GM21423 (cell line): ENCODE results near the gene RAB3B.

Experiments used
- ATAC-seq: cut with Tn5 transposase; IDR thresholded peaks from one replicate; pipeline ENCODE4 v1.9.1; 2021; ENCODE audit warnings: mild to moderate bottlenecking, moderate library complexity; ENCODE audit not compliant: unreplicated experiment

RAB3B gene

DNA sequence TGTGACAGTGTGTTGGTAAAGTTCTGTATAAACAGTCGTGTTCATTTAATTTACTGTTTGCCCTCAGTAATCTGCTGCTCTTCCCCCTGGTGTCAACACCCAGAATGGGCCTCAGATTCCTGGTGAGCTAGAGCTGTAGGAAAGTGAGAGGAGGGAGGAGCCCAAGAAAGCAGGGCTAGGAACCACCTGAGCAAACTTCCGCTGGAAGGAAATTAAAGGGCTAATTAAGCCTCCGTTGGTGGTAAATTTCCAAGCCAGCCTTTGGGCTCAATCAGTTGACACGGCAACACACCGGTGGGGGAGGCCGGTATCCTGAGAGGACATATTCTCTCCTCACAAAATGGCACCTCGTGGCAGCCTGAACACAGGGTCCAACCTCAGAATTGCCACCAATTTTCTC, 32.9 kb downstream of the RAB3B start:
- no peak for ATAC-seq

DNA sequence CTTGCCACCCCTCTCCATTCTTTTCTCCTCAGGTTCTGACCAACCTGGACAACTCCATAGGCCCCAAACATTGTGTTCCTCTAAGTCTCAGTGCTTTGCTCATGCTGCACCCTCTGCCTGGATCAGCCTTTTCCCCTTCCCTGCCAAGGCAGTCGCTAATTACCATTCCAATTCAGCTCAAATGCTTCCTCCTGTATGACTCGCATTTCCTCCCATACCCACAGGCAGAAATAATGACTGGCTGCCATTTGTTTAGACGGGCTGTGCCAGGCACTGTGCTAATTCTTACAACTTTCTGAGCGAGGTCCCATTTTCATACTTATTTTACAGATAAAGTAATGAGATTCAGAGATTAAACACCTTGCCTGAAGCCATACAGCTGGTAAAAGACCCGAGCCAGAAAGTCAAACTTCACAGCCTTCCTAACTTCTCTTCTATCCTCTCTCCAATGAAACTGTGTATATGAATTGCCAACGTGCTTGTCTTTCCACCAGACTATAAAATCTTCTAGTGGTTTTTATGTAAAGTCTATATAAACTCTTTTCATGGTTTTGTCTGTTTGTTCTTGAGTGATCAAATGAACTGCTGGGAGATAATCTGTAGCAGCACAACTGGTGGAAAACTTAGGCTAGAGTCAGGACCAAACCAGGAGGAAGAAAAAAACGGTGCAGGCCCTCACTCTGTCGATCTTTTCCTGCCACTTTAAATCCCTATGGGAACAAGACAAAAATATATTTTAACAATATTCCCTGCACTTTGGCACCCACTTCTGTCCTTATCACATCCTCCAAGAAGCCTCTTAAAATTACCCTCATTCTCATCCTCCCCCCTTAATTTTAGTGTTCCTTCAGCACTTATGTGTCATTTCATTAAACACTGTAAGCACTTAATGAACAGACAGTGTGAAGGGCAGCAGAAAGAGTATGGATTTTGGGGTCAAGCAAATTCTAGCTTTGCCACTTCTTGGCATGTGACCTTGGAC, 33.7 kb downstream of the RAB3B start:
- no peak for ATAC-seq

DNA sequence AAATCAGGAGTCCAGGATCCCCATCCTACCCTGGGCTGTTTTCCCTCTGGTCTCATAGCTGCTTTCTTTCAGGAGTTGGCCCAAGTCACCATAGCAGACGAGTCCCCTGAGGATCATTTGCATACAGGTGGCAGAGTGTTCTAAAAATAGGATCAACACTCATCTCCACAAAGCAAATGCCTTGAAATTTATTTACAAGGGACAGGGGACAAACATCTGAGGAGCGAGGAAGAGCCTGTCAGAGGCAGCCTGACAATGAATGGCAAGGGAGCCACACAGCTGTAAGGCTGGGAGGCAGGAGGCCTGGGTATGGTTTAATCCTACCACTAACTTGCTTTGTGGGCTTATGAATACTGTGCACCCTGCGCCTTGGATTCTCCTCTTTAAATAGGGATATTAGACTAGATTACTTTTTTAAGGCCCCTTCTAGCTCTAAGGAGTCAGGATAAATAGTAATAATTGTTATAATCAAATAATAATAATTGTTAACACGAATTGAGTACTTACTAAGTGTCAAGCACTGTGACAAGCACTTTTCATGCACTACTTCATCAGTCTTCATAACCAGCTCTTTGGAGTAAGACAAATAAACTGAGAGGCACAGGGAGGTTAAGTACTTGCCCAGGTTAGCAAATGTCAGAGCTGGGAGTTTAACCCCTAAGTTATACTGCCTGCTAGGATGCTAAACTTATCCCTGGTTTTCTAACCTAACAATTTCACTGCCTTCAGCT, 34.5 kb downstream of the RAB3B start:
- ATAC-seq = peak; percentile 57

DNA sequence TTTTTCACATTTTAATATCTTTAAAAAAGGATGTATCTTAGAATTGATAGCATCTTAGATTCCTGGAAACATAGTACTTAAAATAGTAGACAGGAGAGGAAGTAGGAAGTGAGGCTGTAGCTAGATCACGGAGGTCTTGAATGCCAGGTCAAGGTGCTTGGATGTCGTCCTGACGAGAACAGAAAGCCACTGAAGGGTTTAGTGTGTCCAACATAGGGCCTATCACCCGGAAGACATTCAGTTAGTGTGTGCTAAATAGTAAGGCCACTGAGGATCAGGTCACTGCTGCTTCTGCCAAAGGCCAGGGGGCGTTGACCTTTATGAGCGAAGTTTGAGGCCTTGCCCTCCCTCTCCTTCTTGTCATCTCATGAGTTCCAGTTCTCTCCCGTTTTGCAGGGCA, 35.7 kb downstream of the RAB3B start:
- ATAC-seq = no peak

GRCh38 chr1:51953079-51953478, 37.4 kb downstream of the RAB3B start:
- ATAC-seq = no peak

DNA sequence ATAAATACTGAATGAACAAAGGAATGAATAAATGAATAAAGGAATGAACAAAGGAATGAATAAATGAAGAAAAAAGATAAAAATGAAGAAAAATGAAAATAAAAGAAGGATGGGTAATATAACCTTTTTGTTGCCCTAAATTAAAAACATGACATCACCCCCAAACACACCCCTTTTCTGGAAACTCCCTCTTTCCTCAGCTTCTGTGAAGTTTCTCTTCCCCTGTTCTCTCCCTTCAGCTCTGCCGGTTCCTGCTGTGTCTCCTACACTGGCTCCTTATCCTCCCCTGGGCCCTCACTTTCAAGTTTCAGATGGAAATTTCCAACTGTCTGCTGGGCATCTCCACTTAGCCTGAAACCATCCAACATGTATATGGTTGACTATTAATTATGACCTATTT, 37.9 kb downstream of the RAB3B start:
- ATAC-seq = no peak

GRCh38 chr1:51950701-51951100, 39.8 kb downstream of the RAB3B start:
- ATAC-seq = no peak

- no peak for ATAC-seq
Measured at GRCh38 chr1:51949014-51949702, 41.3 kb downstream of the RAB3B start.

GRCh38 chr1:51948491-51948915, 42.0 kb downstream of the RAB3B start:
- ATAC-seq = no peak

- ATAC-seq = no peak
Measured at GRCh38 chr1:51946300-51946699, 44.2 kb downstream of the RAB3B start.

DNA sequence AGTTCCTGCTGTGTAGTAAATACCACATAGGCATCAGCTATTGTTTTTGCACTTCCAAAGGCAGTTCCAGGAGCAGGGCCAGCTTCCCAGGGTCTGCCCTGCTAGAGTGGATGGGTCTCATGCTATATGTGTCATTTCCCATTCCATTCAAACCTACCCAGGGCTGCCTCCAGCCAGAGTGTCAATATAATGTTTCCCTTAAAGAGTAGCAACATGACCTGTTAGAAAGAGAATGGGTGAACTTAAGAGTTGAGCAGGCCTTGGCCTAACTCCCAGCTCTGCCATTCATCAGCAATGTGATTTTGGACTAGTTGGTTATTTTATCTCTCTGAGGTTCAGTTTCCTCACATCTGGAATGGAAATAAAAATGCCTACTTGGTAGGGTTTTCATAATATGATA, 44.9 kb downstream of the RAB3B start:
- no peak for ATAC-seq

GRCh38 chr1:51942281-51942680, 48.2 kb downstream of the RAB3B start:
- ATAC-seq = no peak

DNA sequence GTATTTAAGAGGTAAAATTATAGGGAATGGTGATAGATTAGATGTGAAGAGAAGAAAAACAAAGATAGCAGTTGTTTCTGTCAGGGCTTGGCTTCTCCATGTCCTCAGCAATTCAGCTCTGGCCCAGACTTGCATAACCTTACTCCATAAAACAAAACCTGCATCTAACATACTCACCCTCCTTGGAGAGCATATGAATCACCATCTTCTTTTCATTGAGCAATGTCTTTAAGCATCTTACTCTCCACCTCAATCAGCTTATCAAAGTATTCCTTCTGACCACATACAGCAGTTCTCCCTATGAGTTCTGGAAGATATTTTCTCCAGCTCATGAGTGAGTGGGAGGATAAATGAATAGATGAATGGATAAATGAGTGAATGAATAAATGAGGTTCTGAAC, 49.0 kb downstream of the RAB3B start:
- ATAC-seq = no peak

DNA sequence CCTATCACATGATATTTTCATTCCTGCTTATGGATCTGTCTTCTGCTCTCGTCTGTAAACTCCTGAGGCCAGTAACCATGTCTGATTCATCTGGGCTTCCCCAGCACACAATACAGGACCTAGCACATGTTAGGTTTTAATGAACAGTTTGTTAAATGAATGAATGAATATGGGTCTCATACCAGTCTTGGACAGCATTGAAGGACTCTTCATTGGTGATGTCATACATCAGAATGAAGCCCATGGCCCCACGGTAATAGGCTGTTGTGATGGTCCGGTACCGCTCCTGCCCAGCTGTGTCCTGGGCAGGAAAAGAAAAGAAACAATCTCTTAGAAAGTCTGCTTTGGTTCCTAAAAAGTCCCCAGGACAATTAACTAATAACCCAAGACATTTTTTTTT, 53.4 kb downstream of the RAB3B start:
- no peak for ATAC-seq

DNA sequence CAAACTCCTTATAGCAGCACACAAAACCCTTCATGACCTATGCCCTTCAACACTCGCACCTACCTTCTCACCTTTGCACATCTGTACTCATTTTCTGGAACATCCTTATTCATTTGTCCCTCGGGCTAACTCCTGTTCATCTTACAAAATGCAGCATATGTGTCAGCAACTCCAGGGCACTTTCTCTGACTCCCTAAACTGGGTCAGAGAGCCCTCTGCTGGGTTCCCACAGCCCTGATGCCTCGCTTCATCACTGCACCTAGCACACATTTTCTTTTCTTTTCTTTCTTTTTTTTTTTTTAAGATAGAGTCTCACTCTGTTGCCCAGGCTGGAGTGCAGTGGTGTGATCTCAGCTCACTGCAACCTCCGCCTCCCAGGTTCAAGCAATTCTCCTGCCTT, 54.0 kb downstream of the RAB3B start:
- no peak for ATAC-seq

GRCh38 chr1:51933344-51933743, 57.2 kb downstream of the RAB3B start:
- no peak for ATAC-seq

- ATAC-seq = no peak
Measured at GRCh38 chr1:51930329-51930728, 60.2 kb downstream of the RAB3B start.

GRCh38 chr1:51928896-51929295, 61.6 kb downstream of the RAB3B start:
- ATAC-seq = no peak

- ATAC-seq = no peak
Measured at GRCh38 chr1:51927029-51927428, 63.5 kb downstream of the RAB3B start.

GRCh38 chr1:51926171-51926812, 64.2 kb downstream of the RAB3B start:
- ATAC-seq = no peak

GRCh38 chr1:51924455-51924854, 66.0 kb downstream of the RAB3B start:
- no peak for ATAC-seq
